Prostate gland (tissue), 2 donors: ENCODE data around the gene TBCK. TPM values are rescaled to one million over a fixed set of nuclear protein-coding genes. Genes with fewer than 3 reads are reported as not detected.
"Not testable (repeated sequence)": the region's sequence is repeated elsewhere in the genome, so short reads cannot be mapped to it uniquely, and the experiment has no call there.

Source experiments
- DNase-seq: peaks from one replicate; pipeline ENCODE4 v3.0.0-alpha.2; 2019; ENCODE audit warnings: low spot score
- H3K27ac ChIP-seq, 2 donors: fragments of 200-600 bp; sonication (generic); 2 replicates each; pipeline ENCODE4 v1.5.1; 2017 to 2019
- H3K27me3 ChIP-seq: fragments of 200-600 bp; sonication (generic); replicated peaks from 2 replicates; pipeline ENCODE4 v1.5.1; 2019; ENCODE audit not compliant: insufficient read depth
- H3K36me3 ChIP-seq, 2 donors: fragments of 200-600 bp; sonication (generic); 1 replicate in 1 of 2; 2 replicates in 1 of 2; pipeline versions ENCODE4 v1.5.1 to v1.8.1; 2017 to 2019
- H3K4me1 ChIP-seq: fragments of 200-600 bp; sonication (generic); replicated peaks from 2 replicates; pipeline ENCODE4 v1.5.1; 2019
- H3K4me3 ChIP-seq, 2 donors: fragments of 200-600 bp; sonication (generic); 2 replicates each; pipeline ENCODE4 v1.5.1; 2017 to 2019
- H3K9me3 ChIP-seq: fragments of 200-600 bp; sonication (generic); 2 replicates; pipeline ENCODE4 v1.5.1; 2017
- CTCF ChIP-seq, 4 experiments: fragments of 200-600 bp in 2 of 4; fragments of 450-650 bp in 2 of 4; sonication (generic) in 2 of 4; IDR thresholded peaks; 1 replicate in 3 of 4; 2 replicates in 1 of 4; pipeline ENCODE4 v1.5.1; 2016 to 2019; ENCODE audit warnings: antibody characterized with exemption in 4 of 4, mild to moderate bottlenecking in 2 of 4, moderate library complexity in 2 of 4
- POLR2A ChIP-seq: fragments of 450-650 bp; IDR thresholded peaks from one replicate; pipeline ENCODE4 v1.6.1; 2016; ENCODE audit warnings: antibody characterized with exemption, mild to moderate bottlenecking
- POLR2AphosphoS5 ChIP-seq: sonication (generic); formaldehyde crosslinking; IDR thresholded peaks from one replicate; pipeline ENCODE4 v1.6.1; 2017; ENCODE audit warnings: antibody characterized with exemption
- WGBS: methylation state at CpG from one replicate; pipeline ENCODE4 v1.1.5; 2018; 5-methylcytosine and 5-hydroxymethylcytosine counted together
- intact Hi-C: fragments of 100-400 bp; cut with DNase I; formaldehyde crosslinking; loops from one replicate; pipeline ENCODE4 v1.14.2; 2022
- total RNA-seq, 2 donors: library from RNA; depleted of rRNA; stranded (reverse); fragments of >200 nt; gene quantifications; one replicate each; pipeline ENCODE4 v1.1.0, GENCODE V29; 2016

Gene TBCK
- total RNA-seq, 2 donors from 2014 or later: 29.8 to 32.3 TPM

- WGBS: 97% methylated on average over 1 of the region's 1 CpG
- no peak overlapping the region for H3K27ac ChIP-seq
- no peaks in the 10 kb centered on the region for H3K4me1 ChIP-seq
- H3K27me3 ChIP-seq: no peaks in the 10 kb centered on the region
- H3K4me3 ChIP-seq: no peak overlapping the region
- DNase-seq: no peak
- no peaks in the 10 kb centered on the region for H3K9me3 ChIP-seq
- TF ChIP-seq POLR2A (no peak), POLR2AphosphoS5 (no peak), CTCF (IDR thresholded peaks at IDR 0.05) (no peak)
- no peaks in the 10 kb centered on the region for H3K36me3 ChIP-seq
- intact Hi-C loops: no loop called here
Measured at GRCh38 chr4:106140601-106141000, 175.4 kb downstream of the TBCK start.

- Histone ChIP-seq H3K27me3 (no peaks in the 10 kb centered on the region), H3K27ac (no peak overlapping the region), H3K36me3 (no peaks in the 10 kb centered on the region), H3K4me1 (no peaks in the 10 kb centered on the region), H3K9me3 (no peaks in the 10 kb centered on the region), H3K4me3 (no peak overlapping the region)
- TF ChIP-seq POLR2A: no peak
- TF ChIP-seq POLR2AphosphoS5: no peak
- TF ChIP-seq CTCF (IDR thresholded peaks at IDR 0.05): no peak
- DNase-seq: no peak
- intact Hi-C loops: no loop called here
Measured at GRCh38 chr4:106136777-106137331, 179.2 kb downstream of the TBCK start.

GRCh38 chr4:106132045-106132444, 184.0 kb downstream of the TBCK start:
- no peak for TF ChIP-seq CTCF (IDR thresholded peaks at IDR 0.05)
- TF ChIP-seq POLR2A: no peak
- TF ChIP-seq POLR2AphosphoS5: no peak
- Histone ChIP-seq H3K36me3 (no peaks in the 10 kb centered on the region), H3K4me3 (no peak overlapping the region), H3K9me3 (no peaks in the 10 kb centered on the region), H3K27ac (no peak overlapping the region), H3K27me3 (no peaks in the 10 kb centered on the region), H3K4me1 (no peaks in the 10 kb centered on the region)
- no peak for DNase-seq
- intact Hi-C loops: no loop called here

- intact Hi-C loops: no loop called here
Measured at GRCh38 chr4:106126062-106126461, 189.9 kb downstream of the TBCK start.

GRCh38 chr4:106119949-106120555, 196.0 kb downstream of the TBCK start:
- DNase-seq: not testable (repeated sequence)

More at GRCh38 chr4:106126062-106126461, 189.9 kb downstream of the TBCK start:
- no peaks in the 10 kb centered on the region for H3K4me1 ChIP-seq
- H3K27me3 ChIP-seq: no peaks in the 10 kb centered on the region
- DNase-seq: no peak
- TF ChIP-seq POLR2AphosphoS5 (no peak), CTCF (IDR thresholded peaks at IDR 0.05) (no peak), POLR2A (no peak)
- no peak overlapping the region for H3K27ac ChIP-seq
- 97% methylated on average over 2 of the region's 2 CpGs for WGBS
- no peaks in the 10 kb centered on the region for H3K36me3 ChIP-seq
- H3K9me3 ChIP-seq: no peaks in the 10 kb centered on the region
- no peak overlapping the region for H3K4me3 ChIP-seq

More at GRCh38 chr4:106119949-106120555, 196.0 kb downstream of the TBCK start:
- H3K36me3 ChIP-seq, H3K4me1 ChIP-seq, H3K9me3 ChIP-seq, intact Hi-C loops, H3K27me3 ChIP-seq, H3K27ac ChIP-seq, H3K4me3 ChIP-seq: not testable (repeated sequence)
- WGBS: 93% methylated on average over 26 of the region's 28 CpGs
